K562 (cell line): Measurements from ENCODE around the gene MEA1. TPM values are rescaled to one million over a fixed set of nuclear protein-coding genes. Genes with fewer than 3 reads are reported as not detected.

ENCODE experiments used
- CCNT2 ChIP-seq: IDR thresholded peaks from 2 replicates; pipeline ENCODE4 v1.6.1; 2011; ENCODE audit warnings: borderline replicate concordance, low read depth, mild to moderate bottlenecking, moderate library complexity, mixed read lengths, low read length; ENCODE audit not compliant: insufficient read length; ENCODE audit errors: extremely low read depth
- GATA2 ChIP-seq: sonication (generic); formaldehyde crosslinking; IDR thresholded peaks from 2 replicates; pipeline ENCODE4 v1.4.0; 2020; ENCODE audit warnings: mild to moderate bottlenecking, missing genetic modification reagents
- HLTF ChIP-seq: fragments of 450-650 bp; IDR thresholded peaks from 2 replicates; pipeline ENCODE4 v1.6.1; 2016
- HOXB6 ChIP-seq: fragments of 250-450 bp; sonication (Bioruptor Pico); IDR thresholded peaks from 2 replicates; pipeline ENCODE4 v1.5.1; 2022; ENCODE audit warnings: mild to moderate bottlenecking, borderline replicate concordance
- KLF13 ChIP-seq: fragments of 450-650 bp; IDR thresholded peaks from 2 replicates; pipeline ENCODE4 v1.6.1; 2016; ENCODE audit warnings: missing genetic modification characterization, low read depth, mild to moderate bottlenecking, missing compliant biosample characterization, moderate library complexity, borderline replicate concordance
- MNT ChIP-seq, 2 experiments: fragments of 450-650 bp; conservative IDR thresholded peaks; 2 replicates each; pipeline ENCODE4 v1.6.1; 2017; ENCODE audit warnings: mild to moderate bottlenecking in 2 of 2, moderate library complexity in 2 of 2
- MYBL2 ChIP-seq, 2 experiments: fragments of 450-650 bp in 1 of 2; sonication (generic) in 1 of 2; formaldehyde crosslinking in 1 of 2; IDR thresholded peaks; 2 replicates each; pipeline versions ENCODE4 v1.6.1 to v1.8.1; 2017 to 2022; ENCODE audit warnings: borderline replicate concordance in 1 of 2, inconsistent platforms in 1 of 2, low read depth in 1 of 2, mild to moderate bottlenecking in 1 of 2, missing genetic modification reagents in 1 of 2, moderate library complexity in 1 of 2
- NR2C1 ChIP-seq, 2 experiments: fragments of 450-650 bp; IDR thresholded peaks; 2 replicates each; pipeline ENCODE4 v1.6.1; 2017; ENCODE audit warnings: mild to moderate bottlenecking in 2 of 2, antibody characterized with exemption in 1 of 2, inconsistent platforms in 1 of 2, missing compliant biosample characterization in 1 of 2, missing genetic modification characterization in 1 of 2
- SAP30 ChIP-seq: fragments of 200-600 bp; sonication (generic); IDR thresholded peaks from 2 replicates; pipeline ENCODE4 v1.6.1; 2012; ENCODE audit warnings: borderline replicate concordance, low read depth, mild to moderate bottlenecking, moderate library complexity, low read length, control low read depth, inconsistent platforms; ENCODE audit not compliant: insufficient read depth, poor library complexity, severe bottlenecking
- WHSC1 ChIP-seq: IDR thresholded peaks from one replicate; pipeline ENCODE4 v1.6.1; 2012; ENCODE audit warnings: low read length, control low read depth, inconsistent platforms
- ZNF398 ChIP-seq: fragments of 250-450 bp; sonication (Bioruptor Pico); IDR thresholded peaks from 2 replicates; pipeline ENCODE4 v1.8.0; 2021; ENCODE audit warnings: moderate library complexity, mild to moderate bottlenecking, inconsistent platforms
- polyA plus RNA-seq, 8 experiments: library from polyadenylated mRNA; depleted of rRNA in 4 of 8; stranded (reverse) in 5 of 8; unstranded in 3 of 8; fragments of >200 nt; fragmentation: Nextera tagmentation in 2 of 8; fragmentation: Illumina TruSeq in 1 of 8; extraction: Ambion mirVana in 2 of 8; extraction: Trizol in 1 of 8; gene quantifications; 2 replicates each; pipeline versions ENCODE4 v1.2.1 to v1.2.3, GENCODE V29; 2011 to 2014; ENCODE audit warnings: inconsistent platforms in 1 of 8, missing spikeins in 1 of 8
- total RNA-seq, 7 experiments: library from RNA; depleted of rRNA in 6 of 7; stranded (reverse); fragments of >200 nt in 6 of 7; fragmentation: Illumina TruSeq in 2 of 7; extraction: Trizol in 2 of 7; gene quantifications; 2 replicates each; pipeline versions ENCODE4 v1.2.1 to v1.2.3, GENCODE V29; 2011 to 2021; ENCODE audit warnings: low replicate concordance in 1 of 7
- TF ChIP-seq, protein P1 (sequence below): IDR thresholded peaks from 2 replicates; pipeline ENCODE4 v1.6.1; 2011; ENCODE audit warnings: borderline replicate concordance, low read depth, mild to moderate bottlenecking, moderate library complexity, low read length; ENCODE audit not compliant: insufficient read depth, poor library complexity, severe bottlenecking
- TF ChIP-seq, protein P2 (sequence below): sonication (generic); formaldehyde crosslinking; IDR thresholded peaks from 2 replicates; pipeline ENCODE4 v1.8.0; 2022; ENCODE audit warnings: mild to moderate bottlenecking, missing genetic modification reagents, borderline replicate concordance

The MEA1 gene
- total and polyA plus RNA-seq, 9 of the 15 experiments (the other 6 are each of a cell fraction or from before 2014, with no cell fraction given): 86.8 to 210 (median 152) TPM

DNA sequence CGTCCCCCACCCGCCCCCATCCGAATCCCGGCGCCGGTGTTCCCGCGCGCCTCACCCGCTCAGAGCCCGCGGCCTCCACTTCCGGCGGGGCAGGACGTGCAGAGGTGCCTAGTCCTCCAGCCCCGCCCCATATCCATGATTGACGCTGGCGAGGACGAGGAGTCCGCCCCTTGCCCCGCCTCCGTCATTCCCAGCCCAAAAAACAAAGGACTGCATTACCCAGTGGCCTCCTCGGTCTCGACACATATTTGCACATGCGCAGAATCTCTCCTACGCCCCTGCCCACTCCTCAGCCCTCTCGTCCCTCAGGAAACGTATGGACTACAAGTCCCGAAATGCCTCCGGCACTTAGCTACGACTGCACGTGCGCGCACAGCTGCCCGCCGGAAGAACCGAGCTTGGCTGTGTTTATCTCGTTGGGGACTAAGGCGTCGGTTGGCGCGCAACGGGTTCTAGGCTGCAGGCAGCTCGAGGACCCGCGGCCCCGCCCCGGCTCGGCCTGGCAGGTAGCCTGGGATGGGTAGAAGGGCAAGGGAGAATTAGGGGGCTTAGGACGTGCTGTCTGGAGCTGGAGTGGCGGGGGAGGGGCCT is at the start of gene MEA1, which contains the start of gene KLHDC3 (continued):
- TF ChIP-seq, protein P1, sequence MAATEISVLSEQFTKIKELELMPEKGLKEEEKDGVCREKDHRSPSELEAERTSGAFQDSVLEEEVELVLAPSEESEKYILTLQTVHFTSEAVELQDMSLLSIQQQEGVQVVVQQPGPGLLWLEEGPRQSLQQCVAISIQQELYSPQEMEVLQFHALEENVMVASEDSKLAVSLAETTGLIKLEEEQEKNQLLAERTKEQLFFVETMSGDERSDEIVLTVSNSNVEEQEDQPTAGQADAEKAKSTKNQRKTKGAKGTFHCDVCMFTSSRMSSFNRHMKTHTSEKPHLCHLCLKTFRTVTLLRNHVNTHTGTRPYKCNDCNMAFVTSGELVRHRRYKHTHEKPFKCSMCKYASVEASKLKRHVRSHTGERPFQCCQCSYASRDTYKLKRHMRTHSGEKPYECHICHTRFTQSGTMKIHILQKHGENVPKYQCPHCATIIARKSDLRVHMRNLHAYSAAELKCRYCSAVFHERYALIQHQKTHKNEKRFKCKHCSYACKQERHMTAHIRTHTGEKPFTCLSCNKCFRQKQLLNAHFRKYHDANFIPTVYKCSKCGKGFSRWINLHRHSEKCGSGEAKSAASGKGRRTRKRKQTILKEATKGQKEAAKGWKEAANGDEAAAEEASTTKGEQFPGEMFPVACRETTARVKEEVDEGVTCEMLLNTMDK: no peak
- TF ChIP-seq WHSC1 (no peak), MNT (conservative IDR thresholded peaks at IDR 0.05) (peak; percentile 99 to 100), CCNT2 (no peak), HOXB6 (CRISPR knock-in tag) (no peak), NR2C1 (IDR thresholded peaks at IDR 0.05) (no peak), NR2C1 (tag; IDR thresholded peaks at IDR 0.05) (peak; percentile 62; the same call in 1 of the 2 replicates), GATA2 (no peak), SAP30 (peak; percentile 79), MYBL2 (IDR thresholded peaks at IDR 0.05; ENCODE audit: low read depth) (no peak), MYBL2 (CRISPR knock-in tag; IDR thresholded peaks at IDR 0.05; ENCODE audit: borderline replicate concordance) (no peak), ZNF398 (CRISPR knock-in tag) (no peak), HLTF (no peak), KLF13 (tag) (no peak)
- TF ChIP-seq, protein P2, sequence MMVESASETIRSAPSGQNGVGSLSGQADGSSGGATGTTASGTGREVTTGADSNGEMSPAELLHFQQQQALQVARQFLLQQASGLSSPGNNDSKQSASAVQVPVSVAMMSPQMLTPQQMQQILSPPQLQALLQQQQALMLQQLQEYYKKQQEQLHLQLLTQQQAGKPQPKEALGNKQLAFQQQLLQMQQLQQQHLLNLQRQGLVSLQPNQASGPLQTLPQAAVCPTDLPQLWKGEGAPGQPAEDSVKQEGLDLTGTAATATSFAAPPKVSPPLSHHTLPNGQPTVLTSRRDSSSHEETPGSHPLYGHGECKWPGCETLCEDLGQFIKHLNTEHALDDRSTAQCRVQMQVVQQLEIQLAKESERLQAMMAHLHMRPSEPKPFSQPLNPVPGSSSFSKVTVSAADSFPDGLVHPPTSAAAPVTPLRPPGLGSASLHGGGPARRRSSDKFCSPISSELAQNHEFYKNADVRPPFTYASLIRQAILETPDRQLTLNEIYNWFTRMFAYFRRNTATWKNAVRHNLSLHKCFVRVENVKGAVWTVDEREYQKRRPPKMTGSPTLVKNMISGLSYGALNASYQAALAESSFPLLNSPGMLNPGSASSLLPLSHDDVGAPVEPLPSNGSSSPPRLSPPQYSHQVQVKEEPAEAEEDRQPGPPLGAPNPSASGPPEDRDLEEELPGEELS (CRISPR knock-in tag): no peak
